GM23338 (cell line): Measurements from ENCODE around the gene SHISA6. TPM values are rescaled to one million over a fixed set of nuclear protein-coding genes. Genes with fewer than 3 reads are reported as not detected.

Experiments used
- ATAC-seq: fragments of 200-7000 bp; cut with Tn5 transposase; 3 replicates; pipeline ENCODE4 v1.9.1; 2020
- DNase-seq: peaks from one replicate; pipeline ENCODE4 v3.0.0-alpha.2; 2015; ENCODE audit warnings: low spot score
- H2AFZ ChIP-seq: fragments of 200-600 bp; sonication (generic); 2 replicates; pipeline ENCODE4 v1.8.0; 2016; ENCODE audit warnings: antibody characterized with exemption, mild to moderate bottlenecking, moderate library complexity
- H3F3A ChIP-seq: fragments of 200-600 bp; sonication (generic); replicated peaks from 2 replicates; pipeline ENCODE4 v1.8.0; 2017; ENCODE audit warnings: antibody characterized with exemption, mixed run types, low read depth
- H3K27ac ChIP-seq: fragments of 200-600 bp; sonication (generic); 2 replicates; pipeline ENCODE4 v1.6.1; 2016; ENCODE audit warnings: low read depth
- H3K27me3 ChIP-seq: fragments of 200-600 bp; sonication (generic); 2 replicates; pipeline ENCODE4 v1.8.0; 2016; ENCODE audit warnings: mild to moderate bottlenecking, mixed run types, moderate library complexity; ENCODE audit not compliant: insufficient read depth
- H3K36me3 ChIP-seq: fragments of 200-600 bp; sonication (generic); 2 replicates; pipeline ENCODE4 v1.8.0; 2016; ENCODE audit warnings: mild to moderate bottlenecking; ENCODE audit not compliant: insufficient read depth
- H3K4me1 ChIP-seq: fragments of 200-600 bp; sonication (generic); 2 replicates; pipeline ENCODE4 v1.8.0; 2016; ENCODE audit warnings: mild to moderate bottlenecking, moderate library complexity; ENCODE audit not compliant: insufficient read depth
- H3K4me2 ChIP-seq: fragments of 200-600 bp; sonication (generic); 2 replicates; pipeline ENCODE4 v1.7.1; 2017; ENCODE audit warnings: mixed run types
- H3K4me3 ChIP-seq: fragments of 200-600 bp; sonication (generic); 2 replicates; pipeline ENCODE4 v1.6.1; 2016; ENCODE audit warnings: mixed run types
- H3K79me2 ChIP-seq: fragments of 200-600 bp; sonication (generic); replicated peaks from 2 replicates; pipeline ENCODE4 v1.8.0; 2017; ENCODE audit warnings: mild to moderate bottlenecking; ENCODE audit not compliant: insufficient read depth
- H3K9me2 ChIP-seq: fragments of 200-600 bp; sonication (generic); 2 replicates; pipeline ENCODE4 v1.8.0; 2017; ENCODE audit not compliant: insufficient read depth
- H4K20me1 ChIP-seq: fragments of 200-600 bp; sonication (generic); replicated peaks from 2 replicates; pipeline ENCODE4 v1.8.0; 2017; ENCODE audit warnings: mild to moderate bottlenecking; ENCODE audit not compliant: insufficient read depth
- H3K27ac Mint-ChIP-seq: 2 replicates; pipeline ENCODE4 v1.8.0; 2020; ENCODE audit warnings: inconsistent platforms, mild to moderate bottlenecking, moderate library complexity, mixed read lengths
- H3K27me3 Mint-ChIP-seq: 3 replicates; pipeline ENCODE4 v1.8.0; 2022; ENCODE audit warnings: low read depth, mild to moderate bottlenecking, moderate library complexity, mixed read lengths, inconsistent platforms; ENCODE audit not compliant: insufficient read depth, poor library complexity
- H3K36me3 Mint-ChIP-seq: 3 replicates; pipeline ENCODE4 v1.8.0; 2021; ENCODE audit warnings: low read depth, mild to moderate bottlenecking, inconsistent platforms, moderate library complexity, mixed read lengths
- H3K4me1 Mint-ChIP-seq: 3 replicates; pipeline ENCODE4 v1.8.0; 2020; ENCODE audit warnings: mild to moderate bottlenecking, inconsistent platforms, mixed read lengths
- H3K4me3 Mint-ChIP-seq: 3 replicates; pipeline ENCODE4 v1.8.0; 2021; ENCODE audit warnings: moderate library complexity, mild to moderate bottlenecking, inconsistent platforms, mixed read lengths
- H3K9me3 Mint-ChIP-seq: 3 replicates; pipeline ENCODE4 v1.8.0; 2020; ENCODE audit warnings: moderate library complexity, mild to moderate bottlenecking, inconsistent platforms, mixed read lengths
- CREB1 ChIP-seq: fragments of 250-450 bp; sonication (Bioruptor Pico); IDR thresholded peaks from 2 replicates; pipeline ENCODE4 v1.5.0; 2020; ENCODE audit warnings: low read depth, mild to moderate bottlenecking, moderate library complexity
- EZH2 ChIP-seq: fragments of 200-600 bp; sonication (generic); IDR thresholded peaks from one replicate; pipeline ENCODE4 v1.8.0; 2017; ENCODE audit warnings: antibody characterized with exemption, mild to moderate bottlenecking, low read depth; ENCODE audit not compliant: unreplicated experiment
- EZH2phosphoT487 ChIP-seq: fragments of 200-600 bp; sonication (generic); IDR thresholded peaks from one replicate; pipeline ENCODE4 v1.8.1; 2018; ENCODE audit warnings: antibody characterized with exemption; ENCODE audit not compliant: unreplicated experiment
- JUNB ChIP-seq: IDR thresholded peaks from one replicate; pipeline ENCODE4 v1.6.1; 2016; ENCODE audit warnings: antibody characterized with exemption; ENCODE audit not compliant: unreplicated experiment
- NANOG ChIP-seq: IDR thresholded peaks from 2 replicates; pipeline ENCODE4 v1.6.1; 2016; ENCODE audit warnings: antibody characterized with exemption, borderline replicate concordance
- POLR2AphosphoS5 ChIP-seq: IDR thresholded peaks from 2 replicates; pipeline ENCODE4 v1.6.1; 2016; ENCODE audit warnings: antibody characterized with exemption, low read depth
- STAT1 ChIP-seq: IDR thresholded peaks from one replicate; pipeline ENCODE4 v1.6.1; 2016; ENCODE audit warnings: antibody characterized with exemption; ENCODE audit not compliant: unreplicated experiment
- ZNF114 ChIP-seq: fragments of 250-450 bp; sonication (Bioruptor Pico); IDR thresholded peaks from 2 replicates; pipeline ENCODE4 v1.5.0; 2020; ENCODE audit warnings: mild to moderate bottlenecking, moderate library complexity
- polyA plus RNA-seq: library from polyadenylated mRNA; unstranded; fragments of >200 nt; fragmentation: Nextera tagmentation; extraction: Ambion mirVana; gene quantifications from 2 replicates; pipeline ENCODE4 v1.2.1, GENCODE V29; 2016
- total RNA-seq: library from RNA; depleted of rRNA; stranded (reverse); fragments of >200 nt; shearing (Covaris generic); gene quantifications from 2 replicates; pipeline ENCODE4 v1.2.3, GENCODE V29; 2014
- TF ChIP-seq, protein P1 (sequence below): fragments of 250-450 bp; sonication (Bioruptor Pico); IDR thresholded peaks from 2 replicates; pipeline ENCODE4 v1.5.0; 2020; ENCODE audit warnings: mild to moderate bottlenecking, moderate library complexity
- TF ChIP-seq, protein P2 (sequence below), 2 experiments: fragments of 200-600 bp in 1 of 2; sonication (generic) in 1 of 2; conservative IDR thresholded peaks; 2 replicates each; pipeline versions ENCODE4 v1.5.1 to v1.6.1; 2016 to 2017; ENCODE audit warnings: antibody characterized with exemption in 2 of 2, low read depth in 2 of 2, mild to moderate bottlenecking in 2 of 2, moderate library complexity in 1 of 2
- TF ChIP-seq, protein P3 (sequence below): IDR thresholded peaks from one replicate; pipeline ENCODE4 v1.6.1; 2018; ENCODE audit warnings: antibody characterized with exemption; ENCODE audit not compliant: unreplicated experiment

Gene SHISA6
- total and polyA plus RNA-seq, 2 experiments from 2014 or later: 0.52 TPM; not detected in 1

DNA sequence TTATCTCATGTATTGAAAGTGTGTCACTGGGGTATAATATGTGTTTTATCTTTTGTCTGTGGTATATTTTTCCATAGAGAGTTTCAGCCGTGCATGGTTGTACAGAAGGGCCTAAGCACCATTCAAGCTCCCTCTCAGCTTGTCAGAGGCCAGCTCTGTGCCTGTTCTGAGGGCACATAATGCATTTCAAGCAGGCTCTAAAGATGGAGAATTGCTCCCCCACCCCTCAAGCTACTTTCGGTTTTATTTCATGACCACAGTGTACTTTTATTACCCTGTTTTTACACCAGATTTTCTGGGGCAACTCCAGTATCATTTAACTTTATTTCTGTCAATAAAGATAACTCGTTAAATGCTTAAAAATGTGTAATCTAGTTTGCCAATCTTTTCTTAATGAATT lies 131.7 kb downstream of the SHISA6 start:
- Mint-ChIP-seq H3K36me3 (peaks cover 28% of the 10 kb centered on the region), H3K4me3 (no peak overlapping the region)
- DNase-seq: no peak

DNA sequence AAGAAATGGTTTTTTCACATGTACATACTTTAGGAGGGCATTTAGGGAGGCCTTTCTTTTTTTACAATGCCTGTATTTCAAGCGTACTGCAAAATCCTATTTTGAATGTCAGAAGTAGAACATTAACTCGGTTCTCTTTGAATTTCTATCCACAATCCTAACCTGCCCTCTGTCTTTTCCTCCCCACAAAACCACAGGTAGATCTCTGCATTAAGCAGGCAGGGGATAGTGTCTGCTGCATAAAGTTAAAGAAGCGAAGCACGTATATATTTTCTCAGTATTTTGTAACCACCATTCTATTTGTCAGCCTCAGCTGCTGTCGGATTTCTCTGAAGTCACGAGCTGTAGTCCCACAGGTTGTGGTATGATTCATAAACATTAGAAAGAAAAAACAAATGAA lies 137.5 kb downstream of the SHISA6 start:
- no peak overlapping the region for H3K27ac ChIP-seq
- TF ChIP-seq, protein P1, sequence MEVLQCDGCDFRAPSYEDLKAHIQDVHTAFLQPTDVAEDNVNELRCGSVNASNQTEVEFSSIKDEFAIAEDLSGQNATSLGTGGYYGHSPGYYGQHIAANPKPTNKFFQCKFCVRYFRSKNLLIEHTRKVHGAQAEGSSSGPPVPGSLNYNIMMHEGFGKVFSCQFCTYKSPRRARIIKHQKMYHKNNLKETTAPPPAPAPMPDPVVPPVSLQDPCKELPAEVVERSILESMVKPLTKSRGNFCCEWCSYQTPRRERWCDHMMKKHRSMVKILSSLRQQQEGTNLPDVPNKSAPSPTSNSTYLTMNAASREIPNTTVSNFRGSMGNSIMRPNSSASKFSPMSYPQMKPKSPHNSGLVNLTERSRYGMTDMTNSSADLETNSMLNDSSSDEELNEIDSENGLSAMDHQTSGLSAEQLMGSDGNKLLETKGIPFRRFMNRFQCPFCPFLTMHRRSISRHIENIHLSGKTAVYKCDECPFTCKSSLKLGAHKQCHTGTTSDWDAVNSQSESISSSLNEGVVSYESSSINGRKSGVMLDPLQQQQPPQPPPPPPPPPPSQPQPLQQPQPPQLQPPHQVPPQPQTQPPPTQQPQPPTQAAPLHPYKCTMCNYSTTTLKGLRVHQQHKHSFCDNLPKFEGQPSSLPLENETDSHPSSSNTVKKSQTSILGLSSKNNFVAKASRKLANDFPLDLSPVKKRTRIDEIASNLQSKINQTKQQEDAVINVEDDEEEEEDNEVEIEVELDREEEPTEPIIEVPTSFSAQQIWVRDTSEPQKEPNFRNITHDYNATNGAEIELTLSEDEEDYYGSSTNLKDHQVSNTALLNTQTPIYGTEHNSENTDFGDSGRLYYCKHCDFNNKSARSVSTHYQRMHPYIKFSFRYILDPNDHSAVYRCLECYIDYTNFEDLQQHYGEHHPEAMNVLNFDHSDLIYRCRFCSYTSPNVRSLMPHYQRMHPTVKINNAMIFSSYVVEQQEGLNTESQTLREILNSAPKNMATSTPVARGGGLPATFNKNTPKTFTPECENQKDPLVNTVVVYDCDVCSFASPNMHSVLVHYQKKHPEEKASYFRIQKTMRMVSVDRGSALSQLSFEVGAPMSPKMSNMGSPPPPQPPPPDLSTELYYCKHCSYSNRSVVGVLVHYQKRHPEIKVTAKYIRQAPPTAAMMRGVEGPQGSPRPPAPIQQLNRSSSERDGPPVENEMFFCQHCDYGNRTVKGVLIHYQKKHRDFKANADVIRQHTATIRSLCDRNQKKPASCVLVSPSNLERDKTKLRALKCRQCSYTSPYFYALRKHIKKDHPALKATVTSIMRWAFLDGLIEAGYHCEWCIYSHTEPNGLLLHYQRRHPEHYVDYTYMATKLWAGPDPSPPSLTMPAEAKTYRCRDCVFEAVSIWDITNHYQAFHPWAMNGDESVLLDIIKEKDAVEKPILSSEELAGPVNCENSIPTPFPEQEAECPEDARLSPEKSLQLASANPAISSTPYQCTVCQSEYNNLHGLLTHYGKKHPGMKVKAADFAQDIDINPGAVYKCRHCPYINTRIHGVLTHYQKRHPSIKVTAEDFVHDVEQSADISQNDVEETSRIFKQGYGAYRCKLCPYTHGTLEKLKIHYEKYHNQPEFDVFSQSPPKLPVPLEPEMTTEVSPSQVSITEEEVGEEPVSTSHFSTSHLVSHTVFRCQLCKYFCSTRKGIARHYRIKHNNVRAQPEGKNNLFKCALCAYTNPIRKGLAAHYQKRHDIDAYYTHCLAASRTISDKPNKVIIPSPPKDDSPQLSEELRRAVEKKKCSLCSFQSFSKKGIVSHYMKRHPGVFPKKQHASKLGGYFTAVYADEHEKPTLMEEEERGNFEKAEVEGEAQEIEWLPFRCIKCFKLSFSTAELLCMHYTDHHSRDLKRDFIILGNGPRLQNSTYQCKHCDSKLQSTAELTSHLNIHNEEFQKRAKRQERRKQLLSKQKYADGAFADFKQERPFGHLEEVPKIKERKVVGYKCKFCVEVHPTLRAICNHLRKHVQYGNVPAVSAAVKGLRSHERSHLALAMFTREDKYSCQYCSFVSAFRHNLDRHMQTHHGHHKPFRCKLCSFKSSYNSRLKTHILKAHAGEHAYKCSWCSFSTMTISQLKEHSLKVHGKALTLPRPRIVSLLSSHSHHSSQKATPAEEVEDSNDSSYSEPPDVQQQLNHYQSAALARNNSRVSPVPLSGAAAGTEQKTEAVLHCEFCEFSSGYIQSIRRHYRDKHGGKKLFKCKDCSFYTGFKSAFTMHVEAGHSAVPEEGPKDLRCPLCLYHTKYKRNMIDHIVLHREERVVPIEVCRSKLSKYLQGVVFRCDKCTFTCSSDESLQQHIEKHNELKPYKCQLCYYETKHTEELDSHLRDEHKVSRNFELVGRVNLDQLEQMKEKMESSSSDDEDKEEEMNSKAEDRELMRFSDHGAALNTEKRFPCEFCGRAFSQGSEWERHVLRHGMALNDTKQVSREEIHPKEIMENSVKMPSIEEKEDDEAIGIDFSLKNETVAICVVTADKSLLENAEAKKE (CRISPR knock-in tag): no peak
- TF ChIP-seq, protein P2, sequence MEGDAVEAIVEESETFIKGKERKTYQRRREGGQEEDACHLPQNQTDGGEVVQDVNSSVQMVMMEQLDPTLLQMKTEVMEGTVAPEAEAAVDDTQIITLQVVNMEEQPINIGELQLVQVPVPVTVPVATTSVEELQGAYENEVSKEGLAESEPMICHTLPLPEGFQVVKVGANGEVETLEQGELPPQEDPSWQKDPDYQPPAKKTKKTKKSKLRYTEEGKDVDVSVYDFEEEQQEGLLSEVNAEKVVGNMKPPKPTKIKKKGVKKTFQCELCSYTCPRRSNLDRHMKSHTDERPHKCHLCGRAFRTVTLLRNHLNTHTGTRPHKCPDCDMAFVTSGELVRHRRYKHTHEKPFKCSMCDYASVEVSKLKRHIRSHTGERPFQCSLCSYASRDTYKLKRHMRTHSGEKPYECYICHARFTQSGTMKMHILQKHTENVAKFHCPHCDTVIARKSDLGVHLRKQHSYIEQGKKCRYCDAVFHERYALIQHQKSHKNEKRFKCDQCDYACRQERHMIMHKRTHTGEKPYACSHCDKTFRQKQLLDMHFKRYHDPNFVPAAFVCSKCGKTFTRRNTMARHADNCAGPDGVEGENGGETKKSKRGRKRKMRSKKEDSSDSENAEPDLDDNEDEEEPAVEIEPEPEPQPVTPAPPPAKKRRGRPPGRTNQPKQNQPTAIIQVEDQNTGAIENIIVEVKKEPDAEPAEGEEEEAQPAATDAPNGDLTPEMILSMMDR (conservative IDR thresholded peaks at IDR 0.05; ENCODE audit: low read depth in 2 of 2): no peak
- TF ChIP-seq, protein P3, sequence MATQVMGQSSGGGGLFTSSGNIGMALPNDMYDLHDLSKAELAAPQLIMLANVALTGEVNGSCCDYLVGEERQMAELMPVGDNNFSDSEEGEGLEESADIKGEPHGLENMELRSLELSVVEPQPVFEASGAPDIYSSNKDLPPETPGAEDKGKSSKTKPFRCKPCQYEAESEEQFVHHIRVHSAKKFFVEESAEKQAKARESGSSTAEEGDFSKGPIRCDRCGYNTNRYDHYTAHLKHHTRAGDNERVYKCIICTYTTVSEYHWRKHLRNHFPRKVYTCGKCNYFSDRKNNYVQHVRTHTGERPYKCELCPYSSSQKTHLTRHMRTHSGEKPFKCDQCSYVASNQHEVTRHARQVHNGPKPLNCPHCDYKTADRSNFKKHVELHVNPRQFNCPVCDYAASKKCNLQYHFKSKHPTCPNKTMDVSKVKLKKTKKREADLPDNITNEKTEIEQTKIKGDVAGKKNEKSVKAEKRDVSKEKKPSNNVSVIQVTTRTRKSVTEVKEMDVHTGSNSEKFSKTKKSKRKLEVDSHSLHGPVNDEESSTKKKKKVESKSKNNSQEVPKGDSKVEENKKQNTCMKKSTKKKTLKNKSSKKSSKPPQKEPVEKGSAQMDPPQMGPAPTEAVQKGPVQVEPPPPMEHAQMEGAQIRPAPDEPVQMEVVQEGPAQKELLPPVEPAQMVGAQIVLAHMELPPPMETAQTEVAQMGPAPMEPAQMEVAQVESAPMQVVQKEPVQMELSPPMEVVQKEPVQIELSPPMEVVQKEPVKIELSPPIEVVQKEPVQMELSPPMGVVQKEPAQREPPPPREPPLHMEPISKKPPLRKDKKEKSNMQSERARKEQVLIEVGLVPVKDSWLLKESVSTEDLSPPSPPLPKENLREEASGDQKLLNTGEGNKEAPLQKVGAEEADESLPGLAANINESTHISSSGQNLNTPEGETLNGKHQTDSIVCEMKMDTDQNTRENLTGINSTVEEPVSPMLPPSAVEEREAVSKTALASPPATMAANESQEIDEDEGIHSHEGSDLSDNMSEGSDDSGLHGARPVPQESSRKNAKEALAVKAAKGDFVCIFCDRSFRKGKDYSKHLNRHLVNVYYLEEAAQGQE: no peak
- TF ChIP-seq JUNB (no peak), STAT1 (no peak), EZH2 (no peak), CREB1 (CRISPR knock-in tag) (no peak), ZNF114 (CRISPR knock-in tag) (no peak), EZH2phosphoT487 (no peak), POLR2AphosphoS5 (no peak)

More for the DNA sequence above, 131.7 kb downstream of the SHISA6 start:
- ATAC-seq: no peak
- Histone ChIP-seq H2AFZ (no peak overlapping the region), H3K4me1 (no peaks in the 10 kb centered on the region), H3K79me2 (no peaks in the 10 kb centered on the region), H3K27me3 (no peaks in the 10 kb centered on the region), H3K36me3 (peaks cover 6% of the 10 kb centered on the region; the same call in 1 of the 2 replicates), H3K4me3 (no peak overlapping the region), H4K20me1 (no peaks in the 10 kb centered on the region), H3F3A (no peaks in the 10 kb centered on the region), H3K27ac (no peak overlapping the region), H3K4me2 (no peak overlapping the region), H3K9me2 (no peaks in the 10 kb centered on the region)
- peaks cover 57% of the 10 kb centered on the region for H3K9me3 Mint-ChIP-seq
- H3K27ac Mint-ChIP-seq: no peak overlapping the region
- TF ChIP-seq JUNB (no peak), POLR2AphosphoS5 (no peak), NANOG (no peak), CREB1 (CRISPR knock-in tag) (no peak)
- H3K4me1 Mint-ChIP-seq: no peaks in the 10 kb centered on the region
- H3K27me3 Mint-ChIP-seq: no peaks in the 10 kb centered on the region

More for the DNA sequence above, 137.5 kb downstream of the SHISA6 start:
- Mint-ChIP-seq H3K36me3 (peaks cover 32% of the 10 kb centered on the region), H3K27ac (no peak overlapping the region), H3K4me3 (no peak overlapping the region), H3K4me1 (no peaks in the 10 kb centered on the region; the same call in 2 of the 3 replicates), H3K9me3 (peaks cover 97% of the 10 kb centered on the region), H3K27me3 (no peaks in the 10 kb centered on the region)
- H3F3A ChIP-seq: no peaks in the 10 kb centered on the region
- no peak overlapping the region for H3K4me2 ChIP-seq
- no peak for DNase-seq
- H3K4me3 ChIP-seq: no peak overlapping the region
- H3K79me2 ChIP-seq: no peaks in the 10 kb centered on the region
- no peaks in the 10 kb centered on the region for H3K27me3 ChIP-seq
- peaks cover 10% of the 10 kb centered on the region; the same call in 1 of the 2 replicates for H3K36me3 ChIP-seq
- H2AFZ ChIP-seq: no peak overlapping the region
- no peaks in the 10 kb centered on the region for H4K20me1 ChIP-seq
- H3K4me1 ChIP-seq: no peaks in the 10 kb centered on the region
- H3K9me2 ChIP-seq: no peaks in the 10 kb centered on the region
- ATAC-seq: no peak
